Liver (tissue), 9 donors: ENCODE results near the gene CALML3. TPM values are rescaled to one million over a fixed set of nuclear protein-coding genes. Genes with fewer than 3 reads are reported as not detected.

Experiments used
- DNase-seq: peaks from one replicate; pipeline ENCODE4 v3.0.0-alpha.2; 2017; ENCODE audit warnings: low spot score
- H3K27ac ChIP-seq, 2 donors: one replicate each; pipeline ENCODE4 v1.7.0; 2013; ENCODE audit warnings: inconsistent platforms in 2 of 2, low read length in 2 of 2, control low read depth in 1 of 2, low read depth in 1 of 2, mild to moderate bottlenecking in 1 of 2
- H3K27me3 ChIP-seq, 4 donors: one replicate each; pipeline versions ENCODE4 v1.6.1 to v1.7.0; 2013; ENCODE audit warnings: low read length in 3 of 4, inconsistent platforms in 1 of 4, mild to moderate bottlenecking in 1 of 4, moderate library complexity in 1 of 4; ENCODE audit not compliant: control insufficient read depth in 4 of 4, insufficient read depth in 4 of 4
- H3K36me3 ChIP-seq, 4 donors: one replicate each; pipeline versions ENCODE4 v1.6.1 to v1.7.0; 2013; ENCODE audit warnings: low read length in 3 of 4, mild to moderate bottlenecking in 3 of 4, low read depth in 1 of 4, moderate library complexity in 1 of 4; ENCODE audit not compliant: control insufficient read depth in 4 of 4, insufficient read depth in 3 of 4
- H3K4me1 ChIP-seq, 4 donors: one replicate each; pipeline versions ENCODE4 v1.6.1 to v1.7.0; 2013; ENCODE audit warnings: low read length in 3 of 4, mild to moderate bottlenecking in 3 of 4, moderate library complexity in 1 of 4; ENCODE audit not compliant: control insufficient read depth in 4 of 4, insufficient read depth in 4 of 4
- H3K4me3 ChIP-seq, 3 donors: one replicate each; pipeline versions ENCODE4 v1.6.1 to v1.7.0; 2013; ENCODE audit warnings: low read length in 3 of 3, control low read depth in 1 of 3, low read depth in 1 of 3, mild to moderate bottlenecking in 1 of 3
- H3K9ac ChIP-seq, 2 donors: one replicate each; pipeline ENCODE4 v1.7.0; 2013; ENCODE audit warnings: low read length in 2 of 2, mild to moderate bottlenecking in 2 of 2, moderate library complexity in 2 of 2, control low read depth in 1 of 2, low read depth in 1 of 2
- H3K9me3 ChIP-seq, 4 donors: one replicate each; pipeline versions ENCODE4 v1.6.1 to v1.7.0; 2013; ENCODE audit warnings: low read length in 3 of 4; ENCODE audit not compliant: control insufficient read depth in 4 of 4
- ATF3 ChIP-seq: IDR thresholded peaks from 2 replicates; pipeline ENCODE4 v1.6.1; 2016; ENCODE audit warnings: antibody characterized with exemption
- EGR1 ChIP-seq, 2 donors: IDR thresholded peaks; 2 replicates each; pipeline ENCODE4 v1.6.1; 2016 to 2018; ENCODE audit warnings: antibody characterized with exemption in 2 of 2, low read depth in 2 of 2
- FOXA2 ChIP-seq: IDR thresholded peaks from 2 replicates; pipeline ENCODE4 v1.6.1; 2016; ENCODE audit warnings: antibody characterized with exemption
- GABPA ChIP-seq, 2 donors: IDR thresholded peaks in 1 of 2; conservative IDR thresholded peaks in 1 of 2; 2 replicates each; pipeline ENCODE4 v1.6.1; 2016; ENCODE audit warnings: antibody characterized with exemption in 2 of 2, mild to moderate bottlenecking in 1 of 2, moderate library complexity in 1 of 2
- HNF4A ChIP-seq, 2 donors: conservative IDR thresholded peaks; 2 replicates each; pipeline ENCODE4 v1.6.1; 2016; ENCODE audit warnings: antibody characterized with exemption in 2 of 2, mild to moderate bottlenecking in 2 of 2
- HNF4G ChIP-seq: IDR thresholded peaks from 2 replicates; pipeline ENCODE4 v1.6.1; 2016; ENCODE audit warnings: antibody characterized with exemption
- JUND ChIP-seq, 2 donors: IDR thresholded peaks; 2 replicates each; pipeline ENCODE4 v1.6.1; 2016; ENCODE audit warnings: antibody characterized with exemption in 2 of 2
- MAX ChIP-seq: IDR thresholded peaks from 2 replicates; pipeline ENCODE4 v1.6.1; 2016; ENCODE audit warnings: antibody characterized with exemption
- NR2F2 ChIP-seq: IDR thresholded peaks from 2 replicates; pipeline ENCODE4 v1.6.1; 2016; ENCODE audit warnings: antibody characterized with exemption
- REST ChIP-seq: IDR thresholded peaks from 2 replicates; pipeline ENCODE4 v1.6.1; 2016; ENCODE audit warnings: antibody characterized with exemption, mild to moderate bottlenecking
- RXRA ChIP-seq, 2 donors: IDR thresholded peaks; 2 replicates each; pipeline ENCODE4 v1.6.1; 2017 to 2018; ENCODE audit warnings: antibody characterized with exemption in 2 of 2, mild to moderate bottlenecking in 1 of 2
- SP1 ChIP-seq: IDR thresholded peaks from 2 replicates; pipeline ENCODE4 v1.6.1; 2018; ENCODE audit warnings: antibody characterized with exemption, mild to moderate bottlenecking
- YY1 ChIP-seq: IDR thresholded peaks from 2 replicates; pipeline ENCODE4 v1.6.1; 2016; ENCODE audit warnings: antibody characterized with exemption, mild to moderate bottlenecking
- ZBTB33 ChIP-seq: IDR thresholded peaks from 2 replicates; pipeline ENCODE4 v1.6.1; 2016; ENCODE audit warnings: antibody characterized with exemption
- whole genome bisulfite sequencing: extraction: QIAGEN DNeasy Blood & Tissue Kit; methylation state at CpG from one replicate; pipeline ENCODE4 v1.1.7; 2013; 5-methylcytosine and 5-hydroxymethylcytosine counted together
- polyA plus RNA-seq, 2 donors: library from polyadenylated mRNA; stranded (reverse) in 1 of 2; unstranded in 1 of 2; fragments of 200-250 nt in 1 of 2; fragments of >200 nt in 1 of 2; fragmentation: Nextera tagmentation in 1 of 2; extraction: Ambion mirVana in 1 of 2; gene quantifications; one replicate each; pipeline versions ENCODE4 v1.2.1 to v1.2.3, GENCODE V29; 2013 to 2015
- total RNA-seq, 2 donors: library from RNA; depleted of rRNA; stranded (reverse); fragments of >200 nt; gene quantifications; one replicate each; pipeline ENCODE4 v1.2.3, GENCODE V29; 2014
- donor health status: healthy.
- donor health status: healthy.
- donor health status: healthy.
- donor health status: healthy.
- donor health status: healthy.

The CALML3 gene
- total and polyA plus RNA-seq, 4 donors, result not detected

- no peak for TF ChIP-seq RXRA (IDR thresholded peaks at IDR 0.05)
- no peak for TF ChIP-seq REST
These were observed 44.8 kb downstream of the CALML3 start (continued) for GRCh38 chr10:5569568-5569967.

- Histone ChIP-seq H3K9me3 (no peaks in the 10 kb centered on the region), H3K27ac (no peak overlapping the region), H3K27me3 (no peaks in the 10 kb centered on the region), H3K4me1 (peaks cover 2 to 46% (median 32%) of the 10 kb centered on the region in 4 donors), H3K9ac (no peak overlapping the region), H3K4me3 (no peak overlapping the region), H3K36me3 (no peaks in the 10 kb centered on the region)
- 90% methylated on average over 24 of the region's 24 CpGs for WGBS
- TF ChIP-seq GABPA (IDR thresholded peaks at IDR 0.05 in 1 of 2, conservative IDR thresholded peaks at IDR 0.05 in 1 of 2), result no peak
- no peak for TF ChIP-seq ZBTB33
- TF ChIP-seq ATF3, result no peak
- no peak for TF ChIP-seq HNF4G
- TF ChIP-seq JUND (IDR thresholded peaks at IDR 0.05), result no peak
- TF ChIP-seq NR2F2, result no peak
- TF ChIP-seq RXRA (IDR thresholded peaks at IDR 0.05), result no peak
- no peak for TF ChIP-seq SP1
- TF ChIP-seq FOXA2, result no peak
- no peak for DNase-seq
These were observed 45.4 kb downstream of the CALML3 start for GRCh38 chr10:5570007-5570655.

GRCh38 chr10:5570979-5571810, 46.4 kb downstream of the CALML3 start:
- no peaks in the 10 kb centered on the region for H3K27me3 ChIP-seq
- no peak overlapping the region for H3K27ac ChIP-seq
- 62% methylated on average over 13 of the region's 13 CpGs for WGBS
- no peak for DNase-seq
- H3K36me3 ChIP-seq, result no peaks in the 10 kb centered on the region
- H3K4me3 ChIP-seq, result no peak overlapping the region
- H3K9ac ChIP-seq, result no peak overlapping the region
- H3K9me3 ChIP-seq, result no peaks in the 10 kb centered on the region
- H3K4me1 ChIP-seq, result peaks cover 2 to 48% (median 34%) of the 10 kb centered on the region in 4 donors
- peak; percentile 64 for TF ChIP-seq MAX
- TF ChIP-seq NR2F2, result peak; percentile 48
- TF ChIP-seq SP1, result peak; percentile 65
- no peak for TF ChIP-seq EGR1 (IDR thresholded peaks at IDR 0.05; ENCODE audit: low read depth in 2 of 2)
- peak; percentile 48 for TF ChIP-seq YY1
- peak; percentile 95 to 96 for TF ChIP-seq RXRA (IDR thresholded peaks at IDR 0.05)
- TF ChIP-seq REST, result peak; percentile 26
- no peak for TF ChIP-seq GABPA (IDR thresholded peaks at IDR 0.05 in 1 of 2, conservative IDR thresholded peaks at IDR 0.05 in 1 of 2)
- TF ChIP-seq HNF4G, result peak; percentile 96
- TF ChIP-seq JUND (IDR thresholded peaks at IDR 0.05), result peak in 1 of 2 donors; percentile 68
- peak; percentile 99 for TF ChIP-seq HNF4A (conservative IDR thresholded peaks at IDR 0.05)
- TF ChIP-seq ATF3, result no peak
- TF ChIP-seq ZBTB33, result peak; percentile 71
